Endothelial cell of umbilical vein (primary cell): Measurements from ENCODE around the gene MARCOL.

Experiments
- CTCF ChIP-seq, 2 donors: IDR thresholded peaks; 1 replicate in 1 of 2; 2 replicates in 1 of 2; pipeline ENCODE4 v1.5.1; 2011; ENCODE audit warnings: low read length in 2 of 2, mild to moderate bottlenecking in 2 of 2, moderate library complexity in 2 of 2, control low read depth in 1 of 2, inconsistent platforms in 1 of 2, low read depth in 1 of 2; ENCODE audit not compliant: insufficient read depth in 1 of 2; ENCODE audit errors: extremely low read depth in 1 of 2
- EZH2 ChIP-seq: IDR thresholded peaks from 2 replicates; pipeline ENCODE4 v1.6.1; 2012; ENCODE audit warnings: borderline replicate concordance, low read depth, mild to moderate bottlenecking, moderate library complexity, low read length, inconsistent platforms; ENCODE audit not compliant: severe bottlenecking
- POLR2A ChIP-seq: IDR thresholded peaks from 2 replicates; pipeline ENCODE4 v1.6.1; 2012; ENCODE audit warnings: low read depth, mild to moderate bottlenecking, control low read depth, low read length
- POLR2AphosphoS5 ChIP-seq: IDR thresholded peaks from 2 replicates; pipeline ENCODE4 v1.6.1; 2012; ENCODE audit warnings: low read depth, mild to moderate bottlenecking, control low read depth, low read length, moderate library complexity; ENCODE audit not compliant: insufficient read depth

DNA sequence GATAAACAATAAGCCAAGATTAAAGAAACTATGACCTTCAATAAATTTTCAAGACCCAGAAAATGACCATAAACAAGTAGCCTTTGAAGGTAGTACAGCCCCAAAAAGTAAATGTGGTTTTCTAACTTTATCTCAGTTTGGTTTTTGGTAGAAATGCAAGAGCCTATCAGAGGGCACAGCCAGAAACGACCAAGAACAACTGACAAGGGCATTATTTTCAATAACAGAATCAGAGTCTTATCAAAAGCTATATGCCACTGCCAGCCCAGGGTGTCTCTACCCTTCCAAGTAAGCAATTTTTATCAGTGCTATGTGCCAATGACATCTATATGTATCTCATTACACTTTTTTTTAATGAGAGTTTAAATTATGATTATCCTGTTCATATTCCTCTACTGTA lies 47.3 kb upstream of the MARCOL start:
- TF ChIP-seq CTCF (IDR thresholded peaks at IDR 0.05; ENCODE audit: extremely low read depth in 1 of 2, insufficient read depth in 1 of 2, low read depth in 1 of 2, low read length in 2 of 2) (no peak), POLR2A (no peak), EZH2 (no peak), POLR2AphosphoS5 (no peak)
